ENCODE measurements around the gene KIAA1958.
"Not testable (repeated sequence)": the region's sequence is repeated elsewhere in the genome, so short reads cannot be mapped to it uniquely, and the experiment has no call there.

The KIAA1958 gene

GRCh38 chr9:112556497-112557442 lies 70.1 kb downstream of the KIAA1958 start:
- peak; percentile 80 for DNase-seq

GRCh38 chr9:112558476-112558875 lies 71.8 kb downstream of the KIAA1958 start:
- peak; percentile 77 for DNase-seq

DNA sequence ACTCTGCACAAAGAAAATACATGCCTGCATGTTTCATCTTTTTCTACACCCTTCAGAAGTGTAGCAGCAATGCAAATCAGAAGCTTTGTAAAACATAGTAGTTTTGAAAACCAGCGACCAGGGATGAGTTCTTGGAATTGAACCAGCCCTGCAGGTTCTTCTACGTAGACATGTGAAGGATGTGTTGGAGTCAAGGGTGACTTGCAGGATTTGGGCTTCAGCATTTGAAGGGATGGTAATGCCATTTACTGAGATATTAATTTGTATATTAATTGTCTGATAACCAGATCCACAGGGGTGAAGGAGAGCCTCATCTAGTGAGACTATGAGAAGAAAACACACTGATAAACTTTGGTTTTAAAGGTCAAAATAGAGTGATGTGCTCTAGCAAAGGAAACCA lies 72.4 kb downstream of the KIAA1958 start:
- DNase-seq, result no peak

DNA sequence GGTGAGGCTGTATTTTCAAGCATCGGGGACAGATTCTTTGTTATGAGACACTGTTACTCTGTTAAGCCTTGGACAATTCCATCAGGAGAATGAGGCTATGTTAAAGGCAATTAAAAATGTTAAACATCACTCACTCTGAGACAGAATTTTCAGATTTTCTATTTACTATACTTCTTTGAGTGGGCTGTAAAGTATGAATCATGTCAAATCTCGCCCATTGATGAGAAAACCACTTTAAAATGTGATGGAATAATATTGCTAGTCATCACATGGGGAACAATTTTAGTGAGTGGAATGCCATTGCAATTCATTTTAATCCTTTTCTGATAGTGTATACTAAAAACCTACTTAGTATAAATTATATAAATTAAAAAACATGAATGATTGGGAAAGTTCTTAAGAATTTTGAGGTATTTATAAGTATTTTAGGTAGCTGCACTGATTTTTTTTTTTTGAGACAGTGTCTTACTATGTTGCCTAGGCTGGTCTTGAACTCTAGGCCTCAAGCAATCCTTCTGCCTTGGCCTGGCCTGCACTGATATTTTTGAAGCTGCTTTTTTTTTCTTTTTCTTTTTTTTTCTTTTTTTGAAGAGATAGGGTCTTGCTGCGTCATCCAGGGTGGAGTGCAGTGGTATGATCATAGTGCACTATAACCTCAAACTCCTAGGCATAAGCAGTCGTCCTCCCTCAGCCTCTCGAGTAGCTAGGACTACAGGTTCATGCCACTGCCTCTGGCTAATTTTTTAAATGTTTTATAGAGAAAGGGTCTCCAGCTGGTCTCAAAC lies 73.2 kb downstream of the KIAA1958 start:
- DNase-seq, result peak; percentile 53

DNA sequence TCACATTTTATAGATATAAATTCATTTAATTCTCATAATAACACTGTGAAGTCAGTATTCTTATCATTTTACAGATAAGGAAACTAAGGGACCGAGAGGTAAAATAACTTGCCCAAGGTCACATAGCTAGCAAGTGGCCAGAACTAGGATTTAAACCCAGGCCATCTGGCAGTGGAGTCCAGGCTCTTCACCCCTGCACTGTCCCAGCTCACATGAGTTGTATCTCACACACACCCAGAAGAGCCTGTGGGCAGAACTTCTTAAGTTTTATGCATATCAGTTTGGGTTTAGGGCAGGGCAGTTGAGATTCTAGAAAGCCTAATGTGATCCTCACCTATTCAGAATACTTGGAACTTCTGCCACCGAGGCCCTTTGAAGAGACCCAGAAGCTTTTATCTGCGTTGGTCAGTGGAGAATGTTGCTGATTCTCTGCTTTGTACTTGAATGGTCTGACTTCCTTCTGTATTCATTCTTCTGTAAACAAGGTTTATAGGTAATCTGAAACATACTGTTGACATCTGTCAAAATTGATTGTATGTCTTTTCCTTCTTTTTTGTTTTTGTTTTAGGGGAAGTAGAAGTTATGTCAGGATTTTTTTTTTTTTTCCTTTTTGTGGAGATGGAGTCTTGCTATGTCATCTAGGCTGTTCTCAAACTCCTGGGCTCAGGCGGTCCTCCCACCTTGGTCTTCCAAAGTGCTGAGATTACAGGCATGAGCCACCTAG lies 75.8 kb downstream of the KIAA1958 start:
- DNase-seq, result no peak

GRCh38 chr9:112569186-112569585 lies 82.6 kb downstream of the KIAA1958 start:
- DNase-seq, result peak; percentile 82

DNA sequence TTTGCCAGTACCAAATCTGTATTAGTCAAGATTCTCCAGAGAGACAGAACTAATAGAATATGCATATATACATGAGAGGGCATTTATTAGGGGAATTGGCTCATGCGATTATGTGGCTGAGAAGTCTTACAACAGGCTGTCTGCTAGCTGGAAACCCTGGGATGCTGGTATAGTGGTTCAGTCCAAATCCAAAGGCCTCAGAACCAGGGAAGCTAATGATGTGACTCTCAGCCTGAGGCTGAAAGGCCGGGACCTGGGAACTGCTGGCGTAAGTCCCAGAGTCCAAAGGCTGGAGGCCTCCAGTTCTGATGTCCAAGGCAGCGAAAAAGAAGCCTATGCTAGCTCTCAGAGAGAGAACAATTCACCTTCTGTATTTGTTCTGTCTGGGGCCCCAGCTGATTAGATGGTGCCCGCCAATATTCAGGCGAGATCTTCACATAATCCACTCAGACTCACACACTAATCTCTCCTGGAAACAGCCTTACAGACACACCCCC lies 84.1 kb downstream of the KIAA1958 start:
- DNase-seq, result no peak

DNA sequence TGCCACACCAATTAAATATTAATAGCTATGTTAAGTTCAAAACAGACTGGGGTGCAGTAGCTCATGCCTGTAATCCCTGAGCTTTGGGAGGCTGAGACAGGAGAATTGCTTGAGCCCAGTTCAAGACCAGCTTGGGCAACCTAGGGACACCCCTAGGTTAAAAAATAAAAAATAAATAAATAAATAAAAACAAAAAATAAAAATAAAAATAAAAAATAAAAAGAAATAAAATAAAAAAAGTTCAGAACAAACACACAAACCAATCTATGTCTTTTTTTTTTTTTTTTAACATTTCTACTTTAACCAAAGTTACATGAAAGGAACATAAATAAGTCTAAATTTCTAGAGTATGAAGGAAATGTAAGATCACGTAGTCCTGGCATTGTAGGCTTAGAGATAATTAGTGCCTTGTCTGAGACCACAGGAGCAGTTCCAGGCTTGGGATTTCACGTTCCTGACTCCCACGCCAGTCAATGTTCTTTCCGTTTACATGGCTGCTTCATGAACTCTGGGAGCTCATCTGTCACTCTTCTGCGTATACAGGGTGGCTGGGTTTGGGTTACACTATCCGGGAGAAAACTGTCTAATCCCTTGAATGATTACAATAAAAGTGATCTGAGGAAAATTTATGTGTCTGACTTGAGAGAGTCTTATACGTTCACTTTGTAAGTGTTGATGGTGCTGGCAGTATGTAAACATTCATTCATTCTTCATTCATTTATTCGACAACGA lies 85.2 kb downstream of the KIAA1958 start:
- DNase-seq, result no peak

GRCh38 chr9:112572416-112572815 lies 85.8 kb downstream of the KIAA1958 start:
- DNase-seq, result no peak

- DNase-seq, result no peak
Observed at GRCh38 chr9:112574008-112574407, 87.4 kb downstream of the KIAA1958 start.

DNA sequence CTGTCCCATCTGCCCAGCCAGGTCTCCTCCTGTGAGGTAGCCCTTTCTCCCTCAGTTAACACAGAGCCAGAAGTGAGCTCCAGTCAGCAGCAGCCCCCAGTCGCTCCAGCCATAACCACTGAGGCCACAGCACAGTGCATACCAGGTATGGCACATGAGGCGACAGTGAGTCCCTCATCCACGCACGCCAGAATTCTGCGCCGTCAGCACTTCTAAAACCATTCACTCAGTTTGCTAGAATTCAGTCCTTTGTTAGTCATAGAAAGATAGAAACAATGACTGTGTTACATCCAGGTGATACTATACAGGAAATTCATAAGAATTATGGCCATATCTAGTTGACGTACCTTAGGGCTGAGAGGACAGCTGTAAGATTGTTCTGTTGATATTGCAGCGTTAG lies 88.5 kb downstream of the KIAA1958 start:
- no peak for DNase-seq

DNA sequence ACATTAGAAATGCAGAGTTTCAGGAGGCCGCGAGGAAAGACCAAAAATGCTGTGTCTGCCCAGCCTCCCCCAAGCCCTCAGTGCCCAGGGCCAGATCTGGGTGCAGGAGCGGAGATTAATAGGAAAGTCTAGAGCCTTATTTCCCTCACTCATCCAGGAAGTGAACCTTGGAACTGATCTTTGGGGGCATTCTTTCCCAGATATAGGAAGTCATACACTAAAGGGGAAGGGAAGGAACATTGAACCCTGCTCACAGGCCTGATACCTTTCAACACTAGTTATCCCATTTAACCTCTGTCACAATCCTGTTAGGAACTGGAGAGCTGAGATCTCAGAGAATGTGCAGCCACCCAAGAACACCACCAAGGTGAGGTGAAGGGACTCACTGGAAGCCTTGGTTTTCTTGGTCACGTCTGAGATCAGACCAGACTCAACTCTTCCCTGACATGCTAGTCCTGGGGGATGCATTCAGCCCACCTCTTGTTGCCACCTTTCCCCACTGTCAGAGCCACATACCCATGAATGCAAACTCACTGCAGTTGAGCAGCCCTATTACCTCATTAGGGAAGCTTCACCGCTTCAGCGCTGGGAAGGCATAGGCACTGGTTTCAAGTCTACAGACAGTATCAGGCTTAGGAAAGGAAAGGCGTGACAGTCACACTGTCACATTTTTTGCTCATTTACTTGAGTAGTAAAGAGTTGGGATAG lies 95.0 kb downstream of the KIAA1958 start:
- DNase-seq, result no peak

DNA sequence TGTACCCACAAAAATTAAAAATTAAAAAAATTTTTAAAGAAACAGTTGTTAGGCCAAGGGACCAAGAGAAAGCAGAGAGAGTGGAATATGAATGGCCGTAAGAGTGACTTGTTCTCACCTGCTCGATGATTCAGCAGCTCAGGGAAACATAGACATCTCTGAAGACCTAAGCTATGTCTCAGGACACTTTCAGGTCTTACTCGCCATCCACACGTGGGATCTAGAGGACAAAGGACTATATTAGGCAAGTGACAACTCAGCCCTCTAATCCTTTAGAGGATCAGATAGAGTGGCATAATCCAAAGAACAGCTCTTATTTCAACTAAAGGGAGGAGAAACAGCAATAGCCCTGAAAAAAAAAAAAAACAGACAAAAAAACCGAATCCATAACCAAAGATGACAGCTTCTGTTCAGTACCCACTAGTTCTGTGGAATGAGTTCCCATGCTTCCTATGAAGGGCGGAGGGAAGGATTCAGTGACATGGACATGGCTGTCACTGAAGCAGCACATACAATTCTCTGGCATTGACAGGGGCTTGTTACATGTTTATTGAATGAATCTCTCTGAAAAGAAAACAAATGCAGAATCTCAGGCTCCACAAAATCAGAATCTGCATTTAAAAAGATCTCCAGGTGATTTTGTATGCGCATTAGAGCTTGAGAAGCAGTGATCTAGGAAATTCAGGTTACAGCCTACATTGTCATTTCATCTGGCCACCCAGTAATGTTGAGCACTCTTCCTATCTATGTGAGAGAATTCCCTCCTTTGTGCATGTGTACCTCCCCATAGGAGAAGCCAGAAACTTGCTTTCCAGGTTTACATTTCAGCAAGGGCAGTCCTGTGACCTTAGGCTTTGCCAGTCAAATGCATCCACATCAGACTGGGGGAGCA lies 96.0 kb downstream of the KIAA1958 start:
- DNase-seq, result no peak

DNA sequence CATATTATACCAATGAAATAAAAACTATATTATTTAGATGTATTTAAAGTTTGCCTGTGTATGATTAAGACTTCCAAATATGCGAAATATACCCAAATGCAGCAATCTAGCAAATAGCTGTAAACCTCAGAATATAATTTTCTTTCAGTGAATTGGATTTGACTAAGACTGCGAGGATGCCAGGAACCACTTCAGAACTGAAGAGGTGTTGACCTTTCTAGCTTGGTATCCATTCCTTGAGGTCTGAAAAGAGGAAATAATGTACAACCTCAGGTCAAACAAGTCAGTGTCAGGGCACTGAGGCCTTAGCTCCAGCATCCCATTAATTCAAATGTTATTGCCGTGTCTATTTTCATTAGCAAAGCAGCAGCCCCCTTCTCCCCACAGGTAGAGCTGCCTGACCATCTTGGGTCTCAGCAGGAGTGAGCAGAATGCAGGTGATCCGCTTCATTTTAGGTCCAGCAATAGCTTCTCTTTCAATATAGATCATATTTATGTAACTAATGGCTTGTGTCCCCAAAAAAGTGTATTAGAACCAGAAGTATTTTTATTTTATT lies 100.0 kb downstream of the KIAA1958 start:
- DNase-seq, result peak; percentile 7

DNA sequence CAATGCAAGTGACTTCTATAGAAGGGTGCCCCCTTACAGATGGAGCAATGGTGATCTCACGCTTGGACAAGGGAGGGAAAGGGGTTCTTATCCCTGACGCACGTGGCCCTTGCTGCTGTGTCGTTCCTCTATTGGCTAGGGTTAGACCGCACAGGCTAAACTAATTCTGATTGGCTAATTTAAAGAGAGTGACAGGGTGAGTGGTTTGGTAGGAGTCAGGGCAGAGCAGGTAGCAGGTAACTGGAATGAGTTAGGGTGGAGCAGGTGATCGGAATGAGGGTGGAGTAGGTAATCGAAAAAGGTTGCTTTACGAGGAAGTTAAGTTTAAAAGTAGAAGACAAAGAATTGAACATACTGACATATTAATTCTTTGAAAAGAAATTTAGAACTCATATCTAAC lies 105.2 kb downstream of the KIAA1958 start:
- not testable (repeated sequence) for DNase-seq

- no peak for DNase-seq
Observed at GRCh38 chr9:112599732-112600131, 113.1 kb downstream of the KIAA1958 start.

GRCh38 chr9:112601636-112602035 lies 115.0 kb downstream of the KIAA1958 start:
- DNase-seq, result peak; percentile 72

DNA sequence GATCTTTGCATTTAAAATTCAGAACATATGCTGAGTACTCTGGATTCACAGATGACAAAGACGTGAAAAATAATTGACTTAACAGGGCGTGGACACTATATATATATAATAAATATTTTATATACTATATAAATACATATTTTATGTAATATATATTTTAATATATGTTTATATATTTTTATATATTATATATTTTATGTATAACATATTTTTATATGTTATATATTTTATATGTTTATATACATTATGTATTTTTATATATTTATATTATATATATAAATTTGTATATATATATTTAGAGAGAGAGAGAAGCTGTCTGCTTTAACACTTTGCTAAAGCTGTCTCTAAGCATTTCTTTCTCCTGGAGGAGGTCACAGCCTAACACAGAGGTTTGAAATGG lies 118.2 kb downstream of the KIAA1958 start:
- no peak for DNase-seq

DNA sequence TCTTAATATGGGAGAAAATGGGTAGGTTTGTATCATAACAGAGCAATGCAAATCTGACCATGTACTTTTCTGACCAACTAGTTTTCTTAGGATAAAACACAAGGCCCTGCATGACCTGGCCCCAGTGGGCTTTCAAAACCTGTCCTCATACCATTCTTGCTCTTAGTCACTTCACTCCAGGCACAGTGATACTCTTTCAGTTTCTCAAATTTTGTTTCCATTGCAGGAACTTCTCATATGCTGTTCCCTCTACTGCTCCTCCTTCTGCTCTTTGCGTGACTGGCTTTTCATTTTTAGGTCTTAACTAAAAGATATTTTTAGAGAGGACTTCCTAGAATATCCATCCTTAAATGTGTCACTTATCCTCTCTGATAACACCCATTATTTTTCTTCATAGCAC lies 118.9 kb downstream of the KIAA1958 start:
- DNase-seq, result no peak

Data from fibroblast of skin of back (primary cell).